ENCODE results near the gene PLCG2. TPM values are rescaled to one million over a fixed set of nuclear protein-coding genes. Genes with fewer than 3 reads are reported as not detected.

Gene PLCG2
- total RNA-seq, 1 experiment from 2014 or later, result 6.0 TPM

DNA sequence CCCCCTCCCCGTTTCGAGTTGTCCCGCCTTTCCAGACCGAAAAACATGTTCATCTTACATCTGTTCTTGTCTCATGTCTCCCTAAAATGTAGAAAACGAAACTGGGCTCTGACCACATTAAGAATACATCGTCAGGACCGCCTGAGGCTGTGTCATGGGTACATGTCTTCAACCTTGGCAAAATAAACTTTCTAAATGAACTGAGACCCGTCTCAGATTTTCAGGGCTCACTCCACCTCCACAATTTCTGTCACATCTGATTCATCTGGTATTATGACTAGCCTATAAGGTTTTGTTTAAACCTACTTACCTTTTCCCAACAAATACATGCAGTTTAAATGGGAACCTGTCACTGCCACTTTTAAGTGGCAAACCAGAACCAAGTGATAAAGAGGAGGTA is 231.6 kb downstream of the PLCG2 start:
- Mint-ChIP-seq H3K9me3 (peaks cover 43 to 52% of the 10 kb centered on the region in 2 experiments), H3K27ac (no peak overlapping the region; a peak in 1 of 7 replicates), H3K4me1 (no peaks in the 10 kb centered on the region), H3K36me3 (ENCODE audit: insufficient read depth in 1 of 3, low read depth in 3 of 3) (peaks cover 25 to 35% (median 30%) of the 10 kb centered on the region in 3 experiments), H3K27me3 (ENCODE audit: low read depth) (peaks cover 9% of the 10 kb centered on the region), H3K4me3 (no peak overlapping the region)
- H3K23me2 ChIP-seq (ENCODE audit: insufficient read length, low read depth, low read length, poor library complexity, severe bottlenecking), result no peaks in the 10 kb centered on the region
- no peak for DNase-seq
- no peak overlapping the region for H4K5ac ChIP-seq (ENCODE audit: insufficient read length, low read depth, low read length)
- no peaks in the 10 kb centered on the region for H3K79me2 ChIP-seq (ENCODE audit: insufficient read depth, low read length)
- H3K18ac ChIP-seq (ENCODE audit: insufficient read length, low read depth, low read length), result no peak overlapping the region
- no peak overlapping the region for H3K23ac ChIP-seq (ENCODE audit: insufficient read length, low read depth, low read length)
- no peak overlapping the region for H3K4ac ChIP-seq (ENCODE audit: low read depth, low read length)
- no peak overlapping the region for H2AK5ac ChIP-seq (ENCODE audit: insufficient read length, low read length)
- TF ChIP-seq, protein P1, sequence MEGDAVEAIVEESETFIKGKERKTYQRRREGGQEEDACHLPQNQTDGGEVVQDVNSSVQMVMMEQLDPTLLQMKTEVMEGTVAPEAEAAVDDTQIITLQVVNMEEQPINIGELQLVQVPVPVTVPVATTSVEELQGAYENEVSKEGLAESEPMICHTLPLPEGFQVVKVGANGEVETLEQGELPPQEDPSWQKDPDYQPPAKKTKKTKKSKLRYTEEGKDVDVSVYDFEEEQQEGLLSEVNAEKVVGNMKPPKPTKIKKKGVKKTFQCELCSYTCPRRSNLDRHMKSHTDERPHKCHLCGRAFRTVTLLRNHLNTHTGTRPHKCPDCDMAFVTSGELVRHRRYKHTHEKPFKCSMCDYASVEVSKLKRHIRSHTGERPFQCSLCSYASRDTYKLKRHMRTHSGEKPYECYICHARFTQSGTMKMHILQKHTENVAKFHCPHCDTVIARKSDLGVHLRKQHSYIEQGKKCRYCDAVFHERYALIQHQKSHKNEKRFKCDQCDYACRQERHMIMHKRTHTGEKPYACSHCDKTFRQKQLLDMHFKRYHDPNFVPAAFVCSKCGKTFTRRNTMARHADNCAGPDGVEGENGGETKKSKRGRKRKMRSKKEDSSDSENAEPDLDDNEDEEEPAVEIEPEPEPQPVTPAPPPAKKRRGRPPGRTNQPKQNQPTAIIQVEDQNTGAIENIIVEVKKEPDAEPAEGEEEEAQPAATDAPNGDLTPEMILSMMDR (conservative IDR thresholded peaks at IDR 0.05), result no peak
- no peak overlapping the region for H3K14ac ChIP-seq (ENCODE audit: insufficient read depth, low read length)
- peaks cover 5% of the 10 kb centered on the region for H3K9me3 ChIP-seq (ENCODE audit: control insufficient read depth, low read depth, low read length)
- no peaks in the 10 kb centered on the region for H3K79me1 ChIP-seq (ENCODE audit: insufficient read depth, low read depth, low read length, poor library complexity, severe bottlenecking)
- H4K20me1 ChIP-seq (ENCODE audit: control insufficient read depth, insufficient read depth, insufficient read length), result no peaks in the 10 kb centered on the region
- no peak overlapping the region for H2BK20ac ChIP-seq (ENCODE audit: low read depth, low read length, poor library complexity, severe bottlenecking)
- no peak overlapping the region for H2AFZ ChIP-seq (ENCODE audit: low read length)
- H4K8ac ChIP-seq (replicated peaks; ENCODE audit: insufficient read length, low read depth, low read length), result no peak overlapping the region
- no peak overlapping the region for H2BK12ac ChIP-seq (ENCODE audit: insufficient read length, low read depth, low read length)
- no peak overlapping the region for H3K56ac ChIP-seq (ENCODE audit: insufficient read length, low read depth, low read length)
- H3K9ac ChIP-seq (ENCODE audit: extremely low read depth, insufficient read length, low read length), result no peak overlapping the region
- no CpG with 5 or more reads among the region's 8 CpGs for WGBS (ENCODE audit: extremely low coverage, insufficient read length, low lambda C conversion rate)
- H2BK15ac ChIP-seq (ENCODE audit: low read depth, low read length), result no peak overlapping the region
- no peak overlapping the region for H3T11ph ChIP-seq (ENCODE audit: low read length)
- no peak overlapping the region for H2BK5ac ChIP-seq (ENCODE audit: insufficient read length, low read length)
- no peak overlapping the region for H3K4me2 ChIP-seq (ENCODE audit: insufficient read depth, insufficient read length, low read length)
- H3K27me3 ChIP-seq (ENCODE audit: insufficient read depth, low read length), result no peaks in the 10 kb centered on the region
- H3K4me1 ChIP-seq (ENCODE audit: insufficient read depth, low read length), result no peaks in the 10 kb centered on the region
- no peak overlapping the region for H3K27ac ChIP-seq (ENCODE audit: insufficient read length, low read depth, low read length)
- H4K91ac ChIP-seq (ENCODE audit: insufficient read length, low read depth, low read length), result no peak overlapping the region
- H2BK120ac ChIP-seq (ENCODE audit: low read depth, low read length, poor library complexity, severe bottlenecking), result no peak overlapping the region
